Natural killer cell (primary cell): ENCODE results near the gene SNX14. TPM values are rescaled to one million over a fixed set of nuclear protein-coding genes. Genes with fewer than 3 reads are reported as not detected.

Experiments used
- ATAC-seq, 3 donors: fragments of 150-1000 bp in 2 of 3; fragments of 200-7000 bp in 1 of 3; cut with Tn5 transposase; 1 replicate in 1 of 3; 2 replicates in 2 of 3; pipeline ENCODE4 v1.10.0; 2021; ENCODE audit warnings: mild to moderate bottlenecking in 2 of 3, moderate library complexity in 2 of 3
- DNase-seq, 2 donors: peaks; one replicate each; pipeline versions ENCODE4 v3.0.0 to v3.0.0-alpha.2; 2013 to 2021; ENCODE audit warnings: mixed read lengths in 1 of 2
- H3K27ac ChIP-seq: one replicate; pipeline ENCODE4 v1.5.1; 2013; ENCODE audit warnings: mild to moderate bottlenecking, low read length
- H3K27me3 ChIP-seq: one replicate; pipeline ENCODE4 v1.6.1; 2013; ENCODE audit warnings: low read length; ENCODE audit not compliant: control insufficient read depth, insufficient read depth
- H3K36me3 ChIP-seq: one replicate; pipeline ENCODE4 v1.6.1; 2013; ENCODE audit warnings: low read length; ENCODE audit not compliant: control insufficient read depth, insufficient read depth
- H3K4me1 ChIP-seq: one replicate; pipeline ENCODE4 v1.6.1; 2013; ENCODE audit warnings: low read length; ENCODE audit not compliant: control insufficient read depth, insufficient read depth
- H3K4me3 ChIP-seq: one replicate; pipeline ENCODE4 v1.5.1; 2013; ENCODE audit warnings: low read length
- H3K9me3 ChIP-seq: one replicate; pipeline ENCODE4 v1.6.1; 2013; ENCODE audit warnings: low read length; ENCODE audit not compliant: control insufficient read depth, insufficient read depth
- H3K27ac Mint-ChIP-seq, 2 donors: one replicate each; pipeline ENCODE4 v1.8.0; 2022; ENCODE audit warnings: mild to moderate bottlenecking in 2 of 2, mixed read lengths in 2 of 2, moderate library complexity in 1 of 2
- H3K27me3 Mint-ChIP-seq, 2 donors: one replicate each; pipeline ENCODE4 v1.8.0; 2022; ENCODE audit warnings: low read depth in 2 of 2, mixed read lengths in 2 of 2
- H3K36me3 Mint-ChIP-seq: one replicate; pipeline ENCODE4 v1.8.0; 2022; ENCODE audit warnings: mixed read lengths
- H3K4me1 Mint-ChIP-seq, 2 donors: one replicate each; pipeline ENCODE4 v1.8.0; 2022; ENCODE audit warnings: mixed read lengths in 2 of 2
- H3K4me3 Mint-ChIP-seq: one replicate; pipeline ENCODE4 v1.8.0; 2022; ENCODE audit warnings: mild to moderate bottlenecking, moderate library complexity, mixed read lengths
- H3K9me3 Mint-ChIP-seq, 2 donors: one replicate each; pipeline ENCODE4 v1.8.0; 2022; ENCODE audit warnings: mixed read lengths in 2 of 2
- WGBS: methylation state at CpG from one replicate; pipeline ENCODE4 v1.1.7; 2013; ENCODE audit warnings: missing lambda C conversion rate; ENCODE audit not compliant: insufficient coverage; 5-methylcytosine and 5-hydroxymethylcytosine counted together
- intact Hi-C: fragments of 100-400 bp; cut with micrococcal nuclease; formaldehyde crosslinking; loops from one replicate; pipeline ENCODE4 v1.14.2; 2022
- total RNA-seq, 4 donors: library from RNA; stranded (reverse); fragments of 120-200 nt in 1 of 4; gene quantifications; one replicate each; pipeline versions ENCODE4 v1.2.3 to v1.2.4, GENCODE V29; 2013 to 2022
- TF ChIP-seq, protein P1 (sequence below): fragments of 200-600 bp; IDR thresholded peaks from one replicate; pipeline ENCODE4 v1.8.0; 2022; ENCODE audit warnings: antibody characterized with exemption

The SNX14 gene
- total RNA-seq, 3 donors from 2014 or later (not counting 1 experiment from before 2014, with no cell fraction given), result 73.0 to 109 (median 80.3) TPM

DNA sequence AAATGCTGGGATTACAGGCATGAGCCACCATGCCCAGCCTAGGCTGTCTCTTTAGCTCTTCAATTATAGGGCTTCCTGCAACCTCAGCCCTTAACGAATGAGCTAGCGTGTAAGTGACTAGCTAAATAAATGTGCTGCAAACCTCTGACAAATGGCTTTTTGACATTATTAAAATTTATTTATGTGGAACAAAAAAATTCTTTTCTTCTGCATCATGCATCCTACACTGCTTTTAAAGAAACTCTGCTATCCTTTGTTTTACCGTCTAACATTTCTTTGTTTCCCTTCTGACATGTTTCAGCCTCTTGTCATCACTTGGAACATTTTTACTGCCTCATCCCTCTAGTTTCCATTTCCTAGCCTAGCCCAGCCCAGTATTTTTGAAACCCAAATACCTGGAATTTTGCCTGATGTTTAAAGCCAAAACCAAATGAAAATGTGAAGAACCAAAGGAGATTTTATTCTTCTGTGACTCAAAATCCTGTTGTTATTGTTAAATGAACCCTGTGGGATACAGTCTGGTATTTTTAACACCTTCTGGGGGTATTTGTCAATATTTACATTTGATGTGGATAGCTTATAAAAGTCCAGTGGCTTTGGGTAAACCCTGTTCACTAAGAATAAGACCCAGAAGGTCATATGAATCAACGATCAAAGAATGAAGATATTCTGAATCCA lies 134.3 kb downstream of the SNX14 start:
- ATAC-seq (no peak), DNase-seq (no peak)
- peaks cover 39 to 44% of the 10 kb centered on the region in 2 donors for H3K4me1 Mint-ChIP-seq
- H3K9me3 ChIP-seq, result no peaks in the 10 kb centered on the region
- no peak overlapping the region for H3K4me3 Mint-ChIP-seq
- no peak overlapping the region for H3K27ac ChIP-seq
- no peak overlapping the region for H3K27ac Mint-ChIP-seq
- H3K27me3 Mint-ChIP-seq, result peaks cover 39 to 57% of the 10 kb centered on the region in 2 donors
- no peaks in the 10 kb centered on the region for H3K9me3 Mint-ChIP-seq
- peaks cover 31% of the 10 kb centered on the region for H3K4me1 ChIP-seq
- no peaks in the 10 kb centered on the region for H3K36me3 ChIP-seq
- TF ChIP-seq, protein P1, sequence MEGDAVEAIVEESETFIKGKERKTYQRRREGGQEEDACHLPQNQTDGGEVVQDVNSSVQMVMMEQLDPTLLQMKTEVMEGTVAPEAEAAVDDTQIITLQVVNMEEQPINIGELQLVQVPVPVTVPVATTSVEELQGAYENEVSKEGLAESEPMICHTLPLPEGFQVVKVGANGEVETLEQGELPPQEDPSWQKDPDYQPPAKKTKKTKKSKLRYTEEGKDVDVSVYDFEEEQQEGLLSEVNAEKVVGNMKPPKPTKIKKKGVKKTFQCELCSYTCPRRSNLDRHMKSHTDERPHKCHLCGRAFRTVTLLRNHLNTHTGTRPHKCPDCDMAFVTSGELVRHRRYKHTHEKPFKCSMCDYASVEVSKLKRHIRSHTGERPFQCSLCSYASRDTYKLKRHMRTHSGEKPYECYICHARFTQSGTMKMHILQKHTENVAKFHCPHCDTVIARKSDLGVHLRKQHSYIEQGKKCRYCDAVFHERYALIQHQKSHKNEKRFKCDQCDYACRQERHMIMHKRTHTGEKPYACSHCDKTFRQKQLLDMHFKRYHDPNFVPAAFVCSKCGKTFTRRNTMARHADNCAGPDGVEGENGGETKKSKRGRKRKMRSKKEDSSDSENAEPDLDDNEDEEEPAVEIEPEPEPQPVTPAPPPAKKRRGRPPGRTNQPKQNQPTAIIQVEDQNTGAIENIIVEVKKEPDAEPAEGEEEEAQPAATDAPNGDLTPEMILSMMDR, result no peak
- no peak overlapping the region for H3K4me3 ChIP-seq
- WGBS, result 93% methylated on average over 3 of the region's 4 CpGs
- H3K27me3 ChIP-seq, result peaks cover 4% of the 10 kb centered on the region
- H3K36me3 Mint-ChIP-seq, result no peaks in the 10 kb centered on the region
- intact Hi-C loops, result no loop called here

DNA sequence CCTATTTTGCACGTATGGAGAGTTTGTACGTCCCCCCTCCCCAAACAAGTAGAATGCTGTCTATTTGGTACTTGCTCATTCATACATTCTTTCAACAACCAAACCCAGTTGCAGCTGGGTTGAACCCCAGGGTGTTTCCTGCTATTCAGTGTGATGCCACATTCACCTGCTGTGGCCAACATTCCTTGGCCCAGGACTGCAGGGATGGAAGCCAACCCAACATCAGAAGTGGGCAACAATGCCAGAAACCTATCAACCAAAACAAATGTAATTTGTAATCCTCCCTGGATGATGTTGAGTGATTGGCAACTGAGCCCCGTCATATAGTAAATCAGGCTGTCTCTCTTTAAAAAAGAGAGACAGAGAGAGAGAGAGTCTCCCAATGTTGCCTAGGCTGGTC lies 134.9 kb downstream of the SNX14 start:
- TF ChIP-seq, protein P1, result no peak
- peaks cover 41 to 57% of the 10 kb centered on the region in 2 donors for H3K27me3 Mint-ChIP-seq
- H3K27ac ChIP-seq, result no peak overlapping the region
- no peaks in the 10 kb centered on the region for H3K9me3 Mint-ChIP-seq
- 100% methylated on average over 3 of the region's 3 CpGs for WGBS
- ATAC-seq (no peak), DNase-seq (no peak)
- intact Hi-C loops, result no loop called here
- no peaks in the 10 kb centered on the region for H3K9me3 ChIP-seq
- no peak overlapping the region for H3K27ac Mint-ChIP-seq
- H3K36me3 Mint-ChIP-seq, result no peaks in the 10 kb centered on the region
- no peak overlapping the region for H3K4me3 ChIP-seq
- H3K36me3 ChIP-seq, result no peaks in the 10 kb centered on the region
- peaks cover 31% of the 10 kb centered on the region for H3K4me1 ChIP-seq
- peaks cover 4% of the 10 kb centered on the region for H3K27me3 ChIP-seq
- peaks cover 35 to 40% of the 10 kb centered on the region in 2 donors for H3K4me1 Mint-ChIP-seq
- no peak overlapping the region for H3K4me3 Mint-ChIP-seq

GRCh38 chr6:85458184-85458583 lies 135.5 kb downstream of the SNX14 start:
- Histone ChIP-seq H3K4me3 (no peak overlapping the region), H3K36me3 (no peaks in the 10 kb centered on the region), H3K27ac (no peak overlapping the region), H3K9me3 (no peaks in the 10 kb centered on the region), H3K4me1 (peaks cover 34% of the 10 kb centered on the region), H3K27me3 (no peaks in the 10 kb centered on the region)
- DNase-seq, result no peak
- intact Hi-C loops, result no loop called here
- WGBS, result 58% methylated on average over 2 of the region's 2 CpGs
- Mint-ChIP-seq H3K36me3 (no peaks in the 10 kb centered on the region), H3K27me3 (peaks cover 36 to 51% of the 10 kb centered on the region in 2 donors), H3K4me3 (no peak overlapping the region), H3K9me3 (no peaks in the 10 kb centered on the region), H3K27ac (no peak overlapping the region), H3K4me1 (peaks cover 29 to 36% of the 10 kb centered on the region in 2 donors)
- ATAC-seq, result no peak
- TF ChIP-seq, protein P1, result no peak

DNA sequence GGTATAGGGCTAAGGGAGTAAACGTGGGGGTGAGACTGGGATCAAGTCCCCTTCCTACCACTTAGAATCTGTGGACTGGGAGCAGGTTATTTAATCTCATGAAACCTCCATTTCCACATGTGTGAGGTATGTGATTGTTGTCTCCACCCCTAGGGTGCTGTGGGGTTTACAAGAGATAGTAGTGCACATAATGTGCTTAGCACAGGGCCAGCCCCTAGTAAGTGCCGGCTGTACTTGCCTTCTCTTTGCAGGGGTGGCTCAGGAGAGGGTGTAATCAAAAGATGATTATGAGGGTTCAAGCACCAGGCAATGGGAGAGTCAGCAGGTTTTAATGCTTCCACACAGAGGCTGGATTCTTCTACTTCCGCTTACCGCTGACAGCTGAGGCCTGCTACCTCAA lies 136.9 kb downstream of the SNX14 start:
- Histone ChIP-seq H3K36me3 (no peaks in the 10 kb centered on the region), H3K27ac (no peak overlapping the region), H3K4me3 (no peak overlapping the region), H3K4me1 (peaks cover 28% of the 10 kb centered on the region), H3K9me3 (no peaks in the 10 kb centered on the region), H3K27me3 (peaks cover 7% of the 10 kb centered on the region)
- no peaks in the 10 kb centered on the region for H3K36me3 Mint-ChIP-seq
- H3K27ac Mint-ChIP-seq, result no peak overlapping the region
- TF ChIP-seq, protein P1, result no peak
- no peak for ATAC-seq
- H3K4me3 Mint-ChIP-seq, result no peak overlapping the region
- no peaks in the 10 kb centered on the region for H3K9me3 Mint-ChIP-seq
- DNase-seq, result no peak
- H3K4me1 Mint-ChIP-seq, result peaks cover 15 to 24% of the 10 kb centered on the region in 2 donors
- WGBS, result 94% methylated on average over 3 of the region's 4 CpGs
- intact Hi-C loops, result no loop called here
- H3K27me3 Mint-ChIP-seq, result peaks cover 38 to 50% of the 10 kb centered on the region in 2 donors
